ENCODE data around the gene PITPNM3. TPM values are rescaled to one million over a fixed set of nuclear protein-coding genes. Genes with fewer than 3 reads are reported as not detected.

The PITPNM3 gene
- total RNA-seq, 1 donor from 2014 or later, result 8.6 TPM

- Histone ChIP-seq H3K4me3 (no peak overlapping the region), H3K4me1 (peaks cover 10% of the 10 kb centered on the region), H3K36me3 (peaks cover 0 to 9% of the 10 kb centered on the region in 2 donors), H3K9me3 (no peaks in the 10 kb centered on the region), H3K27ac (no peak overlapping the region), H3K27me3 (no peaks in the 10 kb centered on the region)
- intact Hi-C loops (cut with DNase I), result no loop called here
- TF ChIP-seq POLR2A (IDR thresholded peaks at IDR 0.05) (no peak), POLR2AphosphoS5 (IDR thresholded peaks at IDR 0.05; ENCODE audit: insufficient read depth in 1 of 2, low read depth in 1 of 2) (no peak)
- TF ChIP-seq, protein P1, sequence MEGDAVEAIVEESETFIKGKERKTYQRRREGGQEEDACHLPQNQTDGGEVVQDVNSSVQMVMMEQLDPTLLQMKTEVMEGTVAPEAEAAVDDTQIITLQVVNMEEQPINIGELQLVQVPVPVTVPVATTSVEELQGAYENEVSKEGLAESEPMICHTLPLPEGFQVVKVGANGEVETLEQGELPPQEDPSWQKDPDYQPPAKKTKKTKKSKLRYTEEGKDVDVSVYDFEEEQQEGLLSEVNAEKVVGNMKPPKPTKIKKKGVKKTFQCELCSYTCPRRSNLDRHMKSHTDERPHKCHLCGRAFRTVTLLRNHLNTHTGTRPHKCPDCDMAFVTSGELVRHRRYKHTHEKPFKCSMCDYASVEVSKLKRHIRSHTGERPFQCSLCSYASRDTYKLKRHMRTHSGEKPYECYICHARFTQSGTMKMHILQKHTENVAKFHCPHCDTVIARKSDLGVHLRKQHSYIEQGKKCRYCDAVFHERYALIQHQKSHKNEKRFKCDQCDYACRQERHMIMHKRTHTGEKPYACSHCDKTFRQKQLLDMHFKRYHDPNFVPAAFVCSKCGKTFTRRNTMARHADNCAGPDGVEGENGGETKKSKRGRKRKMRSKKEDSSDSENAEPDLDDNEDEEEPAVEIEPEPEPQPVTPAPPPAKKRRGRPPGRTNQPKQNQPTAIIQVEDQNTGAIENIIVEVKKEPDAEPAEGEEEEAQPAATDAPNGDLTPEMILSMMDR (IDR thresholded peaks at IDR 0.05), result no peak
- DNase-seq (ENCODE audit: extremely low spot score in 2 of 2), result no peak
Measured at GRCh38 chr17:6467567-6467966, 88.8 kb downstream of the PITPNM3 start.

DNA sequence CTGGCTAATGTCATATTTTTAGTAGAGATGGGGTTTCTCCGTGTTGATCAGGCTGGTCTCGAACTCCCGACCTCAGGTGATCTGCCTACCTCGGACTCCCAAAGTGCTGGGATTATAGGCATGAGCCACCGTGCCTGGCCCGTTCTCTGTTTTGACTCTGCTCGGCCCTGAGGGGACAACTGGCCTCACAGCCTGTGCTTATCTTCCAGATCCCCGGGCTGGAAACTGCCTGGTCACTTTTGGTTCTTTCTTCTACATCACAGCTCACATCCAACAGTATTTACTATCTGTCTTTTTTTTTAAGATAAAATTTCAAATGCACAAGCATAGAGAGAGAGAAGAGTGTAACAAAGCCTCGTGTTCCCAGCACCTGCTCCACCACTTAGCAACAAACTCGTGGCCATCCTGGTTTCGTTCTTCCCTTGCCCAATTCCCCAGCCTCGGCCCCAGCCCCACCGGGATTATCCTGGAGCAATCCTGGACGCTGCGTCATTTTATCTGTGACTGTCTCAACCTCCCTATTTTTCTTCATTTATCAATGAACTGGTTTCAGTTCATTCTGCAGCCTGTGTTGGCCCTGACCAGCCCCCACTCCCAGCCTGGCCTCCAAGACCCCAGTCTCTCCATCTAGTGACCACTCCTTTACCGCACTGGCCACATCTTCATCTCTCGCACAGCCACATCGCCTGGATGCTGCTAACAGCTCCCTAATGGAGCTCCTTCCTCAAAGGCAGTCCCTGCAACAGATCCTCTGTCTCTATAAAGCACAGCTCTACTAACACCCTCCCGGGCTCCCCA lies 91.0 kb downstream of the PITPNM3 start:
- DNase-seq (ENCODE audit: extremely low spot score in 2 of 2), result no peak
- TF ChIP-seq, protein P1 (IDR thresholded peaks at IDR 0.05), result no peak
- no peak for TF ChIP-seq POLR2A (IDR thresholded peaks at IDR 0.05)
- TF ChIP-seq POLR2AphosphoS5 (IDR thresholded peaks at IDR 0.05; ENCODE audit: insufficient read depth in 1 of 2, low read depth in 1 of 2), result no peak
- no peaks in the 10 kb centered on the region for H3K9me3 ChIP-seq
- peaks cover 0 to 9% of the 10 kb centered on the region in 2 donors for H3K36me3 ChIP-seq
- H3K27me3 ChIP-seq, result no peaks in the 10 kb centered on the region
- no peaks in the 10 kb centered on the region for H3K4me1 ChIP-seq
- intact Hi-C loops (cut with DNase I), result no loop called here
- H3K27ac ChIP-seq, result no peak overlapping the region
- H3K4me3 ChIP-seq, result no peak overlapping the region

GRCh38 chr17:6464446-6465041 lies 91.8 kb downstream of the PITPNM3 start:
- peaks cover 0 to 9% of the 10 kb centered on the region in 2 donors for H3K36me3 ChIP-seq

DNA sequence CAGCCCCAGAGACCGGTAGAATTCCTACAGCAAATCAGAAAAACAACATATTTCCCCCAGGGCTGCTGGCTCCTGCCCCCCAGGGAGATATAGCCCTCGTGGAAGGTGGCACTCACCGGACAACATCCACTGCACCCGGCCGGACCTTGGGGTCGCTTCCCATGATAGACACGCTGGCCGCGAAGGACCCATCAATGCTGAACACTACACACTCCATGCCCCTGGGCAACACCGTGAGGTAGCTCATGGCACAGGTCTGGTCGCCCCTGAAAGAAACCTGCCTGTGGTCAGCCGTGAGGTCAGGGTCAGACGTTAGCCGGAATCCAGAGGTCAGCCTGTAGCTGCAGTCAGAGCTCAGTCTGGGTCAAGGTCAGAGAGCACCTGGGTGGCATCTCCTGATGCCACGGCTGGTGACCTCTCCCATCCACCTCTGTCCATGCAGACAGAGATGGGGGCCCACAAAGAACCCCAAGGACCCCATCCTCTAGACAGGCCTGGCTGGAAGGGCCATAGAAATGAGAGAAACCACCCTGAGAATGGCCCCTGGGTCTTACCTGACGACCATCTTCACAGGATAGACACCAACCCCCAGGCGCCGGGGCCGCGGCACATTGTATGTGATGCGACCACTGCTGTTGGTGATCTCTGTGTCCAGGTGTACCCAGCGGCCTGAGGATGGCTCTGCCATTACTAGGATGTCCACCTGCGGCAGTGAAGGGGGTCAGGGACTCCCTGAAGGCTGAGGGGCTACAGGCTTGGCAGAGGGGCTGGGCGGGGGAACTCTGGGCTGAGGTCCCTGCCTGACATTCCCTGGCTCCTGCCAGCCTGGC lies 92.5 kb downstream of the PITPNM3 start:
- Histone ChIP-seq H3K36me3 (peaks cover 0 to 9% of the 10 kb centered on the region in 2 donors), H3K9me3 (no peaks in the 10 kb centered on the region), H3K27ac (no peak overlapping the region), H3K4me1 (no peaks in the 10 kb centered on the region), H3K27me3 (no peaks in the 10 kb centered on the region), H3K4me3 (no peak overlapping the region)
- intact Hi-C loops (cut with DNase I), result no loop called here
- TF ChIP-seq, protein P1 (IDR thresholded peaks at IDR 0.05), result no peak
- no peak for DNase-seq (ENCODE audit: extremely low spot score in 2 of 2)

More at GRCh38 chr17:6464446-6465041, 91.8 kb downstream of the PITPNM3 start:
- Histone ChIP-seq H3K27ac (no peak overlapping the region), H3K4me1 (no peaks in the 10 kb centered on the region), H3K27me3 (no peaks in the 10 kb centered on the region), H3K9me3 (no peaks in the 10 kb centered on the region), H3K4me3 (no peak overlapping the region)
- TF ChIP-seq, protein P1 (IDR thresholded peaks at IDR 0.05), result no peak
- TF ChIP-seq POLR2AphosphoS5 (IDR thresholded peaks at IDR 0.05; ENCODE audit: insufficient read depth in 1 of 2, low read depth in 1 of 2) (no peak), POLR2A (IDR thresholded peaks at IDR 0.05) (no peak)
- DNase-seq (ENCODE audit: extremely low spot score in 2 of 2), result no peak
- intact Hi-C loops (cut with DNase I), result no loop called here
